HepG2 (cell line): ENCODE measurements around the gene GLRA3.

ENCODE experiments used
- HDAC2 ChIP-seq: sonication (generic); formaldehyde crosslinking; IDR thresholded peaks from 2 replicates; pipeline ENCODE4 v1.4.0; 2020; ENCODE audit warnings: missing genetic modification reagents
- POLR2A ChIP-seq, 2 experiments: IDR thresholded peaks; 2 replicates each; pipeline ENCODE4 v1.6.1; 2011; ENCODE audit warnings: low read depth in 2 of 2, low read length in 2 of 2, mild to moderate bottlenecking in 1 of 2, moderate library complexity in 1 of 2; ENCODE audit not compliant: insufficient read depth in 1 of 2
- ZBTB42 ChIP-seq: sonication (generic); formaldehyde crosslinking; IDR thresholded peaks from 2 replicates; pipeline ENCODE4 v1.5.0; 2020; ENCODE audit warnings: mild to moderate bottlenecking, missing genetic modification reagents

- TF ChIP-seq POLR2A (IDR thresholded peaks at IDR 0.05; ENCODE audit: insufficient read depth in 1 of 2, low read depth in 2 of 2, low read length in 2 of 2) (no peak), ZBTB42 (CRISPR knock-in tag) (no peak), HDAC2 (CRISPR knock-in tag) (no peak)
Measured at GRCh38 chr4:174689618-174690017, 139.4 kb downstream of the GLRA3 start.
